GM12873 (cell line): ENCODE measurements around the gene FAM117B.
A peak's percentile ranks its signal among the peaks of the same experiment; 100 is the strongest.

Experiments used
- CTCF ChIP-seq: IDR thresholded peaks from 2 replicates; pipeline ENCODE4 v1.5.1; 2012; ENCODE audit warnings: low read depth, mild to moderate bottlenecking, moderate library complexity, low read length, control low read depth; ENCODE audit not compliant: insufficient read depth; ENCODE audit errors: missing control alignments

FAM117B gene

GRCh38 chr2:202627042-202627441 lies 7.7 kb upstream of the FAM117B start:
- TF ChIP-seq CTCF, result no peak

- no peak for TF ChIP-seq CTCF
Observed at GRCh38 chr2:202628646-202629198, 6.0 kb upstream of the FAM117B start.

GRCh38 chr2:202632682-202633290 lies 2.0 kb upstream of the FAM117B start:
- TF ChIP-seq CTCF, result no peak

GRCh38 chr2:202633470-202633869 lies 1.3 kb upstream of the FAM117B start:
- no peak for TF ChIP-seq CTCF

- peak; percentile 21 for TF ChIP-seq CTCF
Observed at GRCh38 chr2:202635428-202636212, 851 bp downstream of the FAM117B start.

- no peak for TF ChIP-seq CTCF
Observed at GRCh38 chr2:202636213-202636513, 1.4 kb downstream of the FAM117B start.

GRCh38 chr2:202638721-202639120 lies 4.0 kb downstream of the FAM117B start:
- TF ChIP-seq CTCF, result no peak
